Body of pancreas (tissue), 4 donors: Measurements from ENCODE around the gene SHISA7.

Experiments
- POLR2A ChIP-seq, 3 donors: fragments of 450-650 bp; IDR thresholded peaks; one replicate each; pipeline ENCODE4 v1.6.1; 2016; ENCODE audit warnings: antibody characterized with exemption in 3 of 3, mild to moderate bottlenecking in 2 of 3
- TF ChIP-seq, protein P1 (sequence below), 7 experiments: fragments of 450-650 bp in 4 of 7; fragments of 200-600 bp in 3 of 7; sonication (generic) in 3 of 7; IDR thresholded peaks; one replicate each; pipeline ENCODE4 v1.5.1; 2016 to 2019; ENCODE audit warnings: antibody characterized with exemption in 7 of 7

DNA sequence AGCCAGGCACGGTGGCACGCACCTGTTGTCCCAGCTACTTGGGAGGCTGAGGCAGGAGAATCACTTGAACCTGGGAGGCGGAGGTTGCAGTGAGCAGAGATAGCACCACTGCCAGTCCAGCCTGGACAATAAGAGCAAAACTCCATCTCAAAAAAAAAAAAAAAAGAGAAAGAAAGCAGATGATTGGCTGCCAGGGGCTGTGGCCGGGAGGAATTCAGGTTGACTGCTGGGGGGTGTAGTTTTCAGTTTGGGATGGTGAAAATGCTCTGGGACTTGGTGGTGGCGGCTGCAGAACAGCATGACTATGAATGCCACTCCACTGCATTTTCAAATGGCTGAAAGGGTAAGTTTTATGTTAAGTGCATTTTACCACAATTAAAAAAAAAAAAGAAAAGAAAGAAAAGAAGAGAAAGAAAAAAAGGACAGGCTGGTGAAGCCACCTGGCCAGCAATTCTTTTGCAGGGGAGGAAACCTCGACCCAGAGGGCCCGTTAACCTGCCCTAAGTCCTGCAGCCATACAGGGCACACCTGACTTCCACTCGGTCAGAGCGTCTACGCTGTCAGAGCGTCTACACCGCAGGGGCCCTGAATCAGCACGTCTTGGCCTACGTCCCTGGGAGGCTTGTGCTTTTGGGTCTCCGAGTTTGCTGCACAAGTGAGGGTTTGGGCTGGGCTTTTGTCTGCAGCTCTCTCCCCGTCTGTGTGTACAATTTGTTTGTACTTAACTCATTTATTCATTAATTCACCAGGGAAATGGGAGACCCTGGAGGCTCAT is 14.8 kb upstream of the SHISA7 start:
- TF ChIP-seq, protein P1, sequence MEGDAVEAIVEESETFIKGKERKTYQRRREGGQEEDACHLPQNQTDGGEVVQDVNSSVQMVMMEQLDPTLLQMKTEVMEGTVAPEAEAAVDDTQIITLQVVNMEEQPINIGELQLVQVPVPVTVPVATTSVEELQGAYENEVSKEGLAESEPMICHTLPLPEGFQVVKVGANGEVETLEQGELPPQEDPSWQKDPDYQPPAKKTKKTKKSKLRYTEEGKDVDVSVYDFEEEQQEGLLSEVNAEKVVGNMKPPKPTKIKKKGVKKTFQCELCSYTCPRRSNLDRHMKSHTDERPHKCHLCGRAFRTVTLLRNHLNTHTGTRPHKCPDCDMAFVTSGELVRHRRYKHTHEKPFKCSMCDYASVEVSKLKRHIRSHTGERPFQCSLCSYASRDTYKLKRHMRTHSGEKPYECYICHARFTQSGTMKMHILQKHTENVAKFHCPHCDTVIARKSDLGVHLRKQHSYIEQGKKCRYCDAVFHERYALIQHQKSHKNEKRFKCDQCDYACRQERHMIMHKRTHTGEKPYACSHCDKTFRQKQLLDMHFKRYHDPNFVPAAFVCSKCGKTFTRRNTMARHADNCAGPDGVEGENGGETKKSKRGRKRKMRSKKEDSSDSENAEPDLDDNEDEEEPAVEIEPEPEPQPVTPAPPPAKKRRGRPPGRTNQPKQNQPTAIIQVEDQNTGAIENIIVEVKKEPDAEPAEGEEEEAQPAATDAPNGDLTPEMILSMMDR (IDR thresholded peaks at IDR 0.05), result no peak
- TF ChIP-seq POLR2A (IDR thresholded peaks at IDR 0.05), result no peak
